GM19397 (cell line): Measurements from ENCODE around the gene RAB29.

Source experiments
- ATAC-seq: cut with Tn5 transposase; IDR thresholded peaks from one replicate; pipeline ENCODE4 v1.9.1; 2021; ENCODE audit warnings: mild to moderate bottlenecking, moderate library complexity; ENCODE audit not compliant: unreplicated experiment

RAB29 gene

GRCh38 chr1:205766570-205766969 is 8.7 kb downstream of the RAB29 start:
- ATAC-seq = no peak

- no peak for ATAC-seq
Measured at GRCh38 chr1:205766038-205766437, 9.2 kb downstream of the RAB29 start.

- no peak for ATAC-seq
Measured at GRCh38 chr1:205764578-205764977, 10.7 kb downstream of the RAB29 start.

- ATAC-seq = no peak
Measured at GRCh38 chr1:205763980-205764379, 11.3 kb downstream of the RAB29 start.

- ATAC-seq = no peak
Measured at GRCh38 chr1:205760606-205761005, 14.7 kb downstream of the RAB29 start.

GRCh38 chr1:205756552-205756951 is 18.7 kb downstream of the RAB29 start:
- no peak for ATAC-seq

GRCh38 chr1:205754857-205755256 is 20.4 kb downstream of the RAB29 start:
- no peak for ATAC-seq

GRCh38 chr1:205751036-205751651 is 24.1 kb downstream of the RAB29 start:
- ATAC-seq = no peak

GRCh38 chr1:205750138-205751035 is 24.9 kb downstream of the RAB29 start, which contains the start of gene NUCKS1:
TSS of gene NUCKS1 (minus strand) at chr1:205750182. CDS start at chr1:205749973, 209 bp downstream.
- ATAC-seq = peak; percentile 74

- peak; percentile 80 for ATAC-seq
Measured at GRCh38 chr1:205749234-205750137, 25.8 kb downstream of the RAB29 start.

GRCh38 chr1:205748403-205749233 is 26.7 kb downstream of the RAB29 start:
- ATAC-seq = peak; percentile 9

GRCh38 chr1:205746757-205747412 is 28.4 kb downstream of the RAB29 start:
- ATAC-seq = no peak

GRCh38 chr1:205744403-205744802 is 30.9 kb downstream of the RAB29 start:
- ATAC-seq = no peak

- no peak for ATAC-seq
Measured at GRCh38 chr1:205743977-205744376, 31.3 kb downstream of the RAB29 start.

GRCh38 chr1:205741681-205742080 is 33.6 kb downstream of the RAB29 start:
- no peak for ATAC-seq

GRCh38 chr1:205739348-205740160 is 35.7 kb downstream of the RAB29 start:
- no peak for ATAC-seq

- ATAC-seq = no peak
Measured at GRCh38 chr1:205735218-205735617, 40.1 kb downstream of the RAB29 start.

GRCh38 chr1:205733438-205734175 is 41.7 kb downstream of the RAB29 start:
- ATAC-seq = no peak
